Colonic mucosa (tissue), 4 donors: ENCODE data around the gene CCDC170. TPM values are rescaled to one million over a fixed set of nuclear protein-coding genes. Genes with fewer than 3 reads are reported as not detected.
"Not testable (repeated sequence)": the region's sequence is repeated elsewhere in the genome, so short reads cannot be mapped to it uniquely, and the experiment has no call there.

Source experiments
- DNase-seq: peaks from one replicate; pipeline ENCODE4 v3.0.0-alpha.2; 2020
- H3K27ac ChIP-seq: fragments of 200-600 bp; one replicate; pipeline ENCODE4 v1.8.0; 2021
- H3K27me3 ChIP-seq: fragments of 200-600 bp; one replicate; pipeline ENCODE4 v1.8.0; 2021
- H3K36me3 ChIP-seq: fragments of 200-600 bp; one replicate; pipeline ENCODE4 v1.8.0; 2021
- H3K4me1 ChIP-seq: fragments of 200-600 bp; one replicate; pipeline ENCODE4 v1.8.0; 2021; ENCODE audit warnings: mild to moderate bottlenecking
- H3K4me3 ChIP-seq: fragments of 200-600 bp; one replicate; pipeline ENCODE4 v1.8.0; 2021
- H3K9ac ChIP-seq, 2 donors: one replicate each; pipeline ENCODE4 v1.7.0; 2013; ENCODE audit warnings: control low read depth in 2 of 2, low read depth in 2 of 2, low read length in 2 of 2
- H3K9me3 ChIP-seq: fragments of 200-600 bp; one replicate; pipeline ENCODE4 v1.8.0; 2021
- CTCF ChIP-seq: fragments of 200-600 bp; IDR thresholded peaks from one replicate; pipeline ENCODE4 v1.8.0; 2022; ENCODE audit warnings: antibody characterized with exemption, mild to moderate bottlenecking
- intact Hi-C: fragments of 100-400 bp; cut with DNase I; formaldehyde crosslinking; loops from one replicate; pipeline ENCODE4 v1.14.1; 2022
- total RNA-seq, 2 donors: library from RNA; stranded (reverse); fragmentation: NEBNext Ultra II Directional in 1 of 2; extraction: Animal tissue kit (Norgen Biotek cat#: 25700) in 1 of 2; gene quantifications; one replicate each; pipeline ENCODE4 v1.2.1, GENCODE V29; 2021
- donor health status: healthy.
- donor health status: DM: no; HTN: no; CAD: no.
- donor health status: DM: no; HTN: no; CAD: no.

Gene CCDC170
- under 1 TPM; 0.77 to 0.86 TPM for total RNA-seq

GRCh38 chr6:151493804-151494234 lies at the start of gene CCDC170:
CCDC170 (plus strand) TSS chr6:151494017; CDS start chr6:151494129, 112 bp downstream.
- no peak for TF ChIP-seq CTCF
- Histone ChIP-seq H3K4me1 (no peaks in the 10 kb centered on the region), H3K36me3 (no peaks in the 10 kb centered on the region), H3K9ac (peak within 1 kb of the TSS; percentile 34 to 64), H3K9me3 (no peaks in the 10 kb centered on the region), H3K4me3 (peak within 1 kb of the TSS; percentile 43), H3K27me3 (peaks cover 15% of the 10 kb centered on the region), H3K27ac (peak within 1 kb of the TSS; percentile 36)
- DNase-seq, result peak; percentile 26
- intact Hi-C loops, result no loop called here

DNA sequence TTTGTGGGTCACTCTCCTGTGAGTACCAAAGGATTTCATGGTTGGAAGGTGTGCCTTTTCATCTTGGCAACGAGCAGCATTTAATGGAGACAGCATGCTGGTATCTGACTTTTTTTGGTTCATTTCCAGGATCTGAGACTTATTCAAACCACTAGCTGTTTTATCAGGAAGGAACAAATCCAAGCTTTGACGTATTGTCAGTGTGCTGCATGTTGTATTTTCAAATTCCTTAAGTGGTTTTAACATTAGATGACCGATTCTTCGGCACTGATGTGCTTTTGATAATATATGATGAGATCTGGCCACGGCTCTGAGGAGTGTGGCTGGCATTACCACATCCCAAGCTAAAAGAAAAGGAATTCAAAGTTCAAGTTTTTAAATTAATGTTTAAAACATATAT lies 48.3 kb upstream of the CCDC170 start:
- Histone ChIP-seq H3K4me1 (no peaks in the 10 kb centered on the region), H3K27me3 (no peaks in the 10 kb centered on the region), H3K36me3 (no peaks in the 10 kb centered on the region), H3K4me3 (no peak overlapping the region), H3K27ac (no peak overlapping the region), H3K9ac (no peak overlapping the region), H3K9me3 (no peaks in the 10 kb centered on the region)
- TF ChIP-seq CTCF, result no peak
- no peak for DNase-seq
- intact Hi-C loops, result no loop called here

DNA sequence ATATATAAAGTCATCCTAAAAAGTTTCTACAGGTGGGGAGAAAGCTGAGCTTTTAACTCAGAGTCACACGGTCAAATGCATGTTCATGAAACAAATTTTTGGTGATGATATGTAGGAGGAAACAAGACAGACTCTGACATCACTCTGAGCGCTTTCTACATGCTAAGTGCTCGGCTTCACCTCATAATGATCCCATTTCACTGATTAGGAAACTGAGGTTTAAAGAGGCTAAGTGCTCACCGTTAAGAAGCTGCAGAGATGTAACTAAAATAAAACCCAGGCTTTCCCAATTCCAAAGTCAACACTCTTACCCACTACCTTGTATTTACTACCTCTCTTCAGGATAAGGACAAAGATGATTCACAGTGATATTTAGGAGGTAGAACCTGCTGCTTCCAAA lies 46.6 kb upstream of the CCDC170 start:
- intact Hi-C loops, result no loop called here

DNA sequence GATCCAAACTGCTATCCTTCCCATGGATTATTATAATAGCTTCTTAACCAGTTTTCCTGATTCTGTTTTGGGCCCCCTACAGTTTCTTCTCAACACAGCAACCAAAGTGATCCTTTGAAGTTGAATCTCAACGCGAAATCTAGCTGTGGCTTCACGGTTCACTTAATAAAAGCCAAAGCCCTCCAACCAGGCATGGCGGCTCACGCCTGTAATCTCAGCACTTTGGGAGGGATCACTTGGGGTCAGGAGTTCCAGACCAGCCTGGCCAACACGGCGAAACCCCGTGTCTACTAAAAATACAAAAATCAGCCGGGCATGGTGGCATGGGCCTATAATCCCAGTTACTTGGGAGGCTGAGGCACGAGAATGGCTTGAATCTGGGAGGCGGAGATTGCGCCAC lies 45.2 kb upstream of the CCDC170 start:
- TF ChIP-seq CTCF, result no peak
- intact Hi-C loops, result no loop called here
- H3K27ac ChIP-seq, result no peak overlapping the region
- H3K36me3 ChIP-seq, result no peaks in the 10 kb centered on the region
- no peaks in the 10 kb centered on the region for H3K27me3 ChIP-seq
- no peak overlapping the region for H3K4me3 ChIP-seq
- DNase-seq, result no peak
- H3K9me3 ChIP-seq, result no peaks in the 10 kb centered on the region
- H3K9ac ChIP-seq, result no peak overlapping the region
- no peaks in the 10 kb centered on the region for H3K4me1 ChIP-seq

More for the DNA sequence above, 46.6 kb upstream of the CCDC170 start:
- Histone ChIP-seq H3K27me3 (no peaks in the 10 kb centered on the region), H3K4me3 (no peak overlapping the region), H3K9me3 (no peaks in the 10 kb centered on the region), H3K27ac (no peak overlapping the region), H3K9ac (no peak overlapping the region), H3K36me3 (no peaks in the 10 kb centered on the region), H3K4me1 (no peaks in the 10 kb centered on the region)
- TF ChIP-seq CTCF, result no peak
- DNase-seq, result no peak

DNA sequence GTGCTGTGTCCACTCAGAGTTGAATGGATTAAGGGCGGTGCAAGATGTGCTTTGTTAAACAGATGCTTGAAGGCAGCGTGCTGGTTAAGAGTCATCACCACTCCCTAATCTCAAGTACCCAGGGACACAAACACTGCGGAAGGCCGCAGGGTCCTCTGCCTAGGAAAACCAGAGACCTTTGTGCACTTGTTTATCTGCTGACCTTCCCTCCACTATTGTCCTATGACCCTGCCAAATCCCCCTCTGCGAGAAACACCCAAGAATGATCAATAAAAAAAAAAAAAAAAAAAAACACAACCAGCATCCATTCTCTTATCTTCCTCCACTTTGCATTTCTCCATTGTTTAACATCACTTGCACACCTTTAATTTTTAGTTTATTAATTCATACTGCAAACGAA lies 42.9 kb upstream of the CCDC170 start:
- Histone ChIP-seq H3K9ac (peak overlapping the region in 1 of 2 donors; percentile 89), H3K4me3 (peak overlapping the region; percentile 88)
- H3K27ac ChIP-seq, H3K36me3 ChIP-seq, H3K4me1 ChIP-seq, H3K9me3 ChIP-seq, H3K27me3 ChIP-seq, DNase-seq: not testable (repeated sequence)
- intact Hi-C loops, result loop anchor here (5.0 kb wide), 1 partner anchor 59 kb away; the partner anchor contains the start of gene ZBTB2

DNA sequence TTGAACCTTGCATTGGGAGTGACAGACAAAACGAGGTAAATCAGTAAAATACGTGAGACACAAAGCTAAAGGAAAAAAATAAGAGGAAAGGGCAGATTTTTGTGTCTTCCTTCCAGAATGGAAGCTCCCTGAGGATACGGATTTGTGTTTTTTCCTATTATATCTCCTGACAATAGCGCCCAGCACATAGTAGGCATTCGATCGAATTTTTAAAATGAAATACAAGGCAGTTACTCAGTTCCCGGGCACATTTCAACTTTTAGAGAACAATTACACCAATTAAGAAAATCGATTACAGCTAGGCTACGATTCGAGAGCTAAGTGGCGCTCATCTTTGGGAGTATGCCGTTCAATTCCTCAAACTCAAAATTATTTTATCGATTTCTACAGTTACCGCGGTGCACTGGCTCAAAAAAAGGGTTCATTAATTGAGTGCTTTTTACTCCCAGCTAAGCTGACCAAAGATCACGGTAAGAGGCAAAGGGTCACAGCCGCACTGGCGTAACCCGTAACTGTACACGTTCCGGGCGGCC lies 42.3 kb upstream of the CCDC170 start:
- H3K9me3 ChIP-seq, result no peaks in the 10 kb centered on the region
- H3K27ac ChIP-seq, result peak overlapping the region; percentile 96
- peak overlapping the region; percentile 68 to 89 for H3K9ac ChIP-seq
- intact Hi-C loops, result loop anchor here (5.0 kb wide), 1 partner anchor 59 kb away; the partner anchor contains the start of gene ZBTB2
- TF ChIP-seq CTCF, result no peak
- peak overlapping the region; percentile 88 for H3K4me3 ChIP-seq
- H3K4me1 ChIP-seq, result peaks cover 4% of the 10 kb centered on the region
- no peak for DNase-seq
- no peaks in the 10 kb centered on the region for H3K36me3 ChIP-seq
- H3K27me3 ChIP-seq, result no peaks in the 10 kb centered on the region
